Stimulated activated CD4-positive, alpha-beta T cell treated with anti-CD3 and anti-CD28 coated beads, Interleukin-1b, Interleukin-23, amount 100 ng/mL, for 4 hours (primary cell): ENCODE results near the gene TTLL3.
"Not testable (repeated sequence)": the region's sequence is repeated elsewhere in the genome, so short reads cannot be mapped to it uniquely, and the experiment has no call there.

Source experiments
- DNase-seq, 2 donors: peaks; one replicate each; pipeline ENCODE4 v3.0.0-alpha.2; 2020; ENCODE audit warnings: low read depth in 2 of 2

TTLL3 gene

DNA sequence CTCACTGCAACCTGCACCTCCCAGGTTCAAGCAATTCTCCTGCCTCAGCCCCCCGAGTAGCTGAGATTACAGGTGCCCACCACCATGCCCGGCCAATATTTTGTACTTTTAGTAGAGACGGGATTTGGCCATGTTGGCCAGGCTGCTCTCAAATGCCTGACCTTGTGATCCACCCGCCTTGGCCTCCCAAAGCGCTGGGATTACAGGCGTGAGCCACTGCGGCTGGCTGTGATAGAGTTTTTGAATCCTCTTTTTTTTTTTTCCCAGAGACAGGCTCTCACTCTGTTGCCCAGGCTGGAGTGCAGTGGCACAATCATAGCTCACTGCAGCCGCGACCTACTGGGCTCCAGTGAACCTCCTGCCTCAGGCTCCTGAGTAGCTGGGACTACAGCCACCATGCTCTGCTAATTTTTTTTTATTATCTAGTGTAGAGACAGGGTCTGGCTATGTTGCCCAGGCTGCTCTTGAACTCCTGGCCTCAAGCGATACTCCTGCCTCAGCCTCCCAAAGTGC, 55.1 kb downstream of the TTLL3 start:
- not testable (repeated sequence) for DNase-seq

GRCh38 chr3:9866639-9867038, 56.6 kb downstream of the TTLL3 start:
- no peak for DNase-seq

GRCh38 chr3:9867106-9867505, 57.0 kb downstream of the TTLL3 start:
- no peak for DNase-seq

DNA sequence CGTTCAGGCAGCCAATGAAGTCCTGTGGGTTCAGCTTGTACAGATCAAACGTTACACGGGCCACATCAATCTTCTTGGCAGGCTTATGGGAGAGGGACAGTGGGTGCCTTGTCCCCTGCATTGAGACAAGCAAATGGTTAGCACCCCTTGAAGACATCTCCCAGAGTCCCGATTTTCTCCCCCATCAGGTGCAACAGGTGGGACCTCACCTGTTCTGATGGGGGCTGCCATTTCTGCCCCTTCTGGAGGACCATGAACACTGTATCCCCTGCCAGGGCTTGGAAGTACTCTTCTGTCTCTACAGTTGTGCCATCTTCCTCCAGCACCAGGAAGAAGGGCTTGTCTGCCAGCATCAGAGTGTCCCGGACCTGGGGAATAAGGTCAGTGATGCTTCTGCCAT, 59.9 kb downstream of the TTLL3 start:
- no peak for DNase-seq

GRCh38 chr3:9870978-9871377, 60.9 kb downstream of the TTLL3 start:
- no peak for DNase-seq

- not testable (repeated sequence) for DNase-seq
These were observed 62.0 kb downstream of the TTLL3 start for GRCh38 chr3:9872067-9872466.

GRCh38 chr3:9875448-9875847, 65.4 kb downstream of the TTLL3 start:
- DNase-seq = no peak

GRCh38 chr3:9876255-9876654, 66.2 kb downstream of the TTLL3 start:
- not testable (repeated sequence) for DNase-seq

- DNase-seq = no peak
These were observed 66.9 kb downstream of the TTLL3 start for GRCh38 chr3:9876991-9877390.

DNA sequence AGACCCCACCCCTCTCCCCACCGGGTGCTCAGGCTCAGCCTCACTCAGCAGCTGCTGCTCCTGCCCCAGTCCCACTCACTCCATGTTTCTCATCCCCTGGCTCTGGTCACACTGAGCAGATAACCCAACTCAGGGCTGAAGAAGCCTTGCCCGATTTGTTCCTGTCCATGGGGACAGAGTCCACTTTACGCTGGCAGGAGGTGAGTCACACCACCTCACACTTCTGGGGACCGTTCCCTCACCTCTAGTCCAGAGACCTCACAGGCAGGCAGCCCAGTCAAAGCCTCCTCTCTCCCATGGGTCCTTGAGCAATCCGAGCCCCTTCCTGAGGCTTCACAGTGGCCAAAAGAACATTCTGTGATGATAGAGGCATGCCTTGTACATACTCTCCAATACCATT, 68.6 kb downstream of the TTLL3 start:
- no peak for DNase-seq

- DNase-seq = no peak
These were observed 69.9 kb downstream of the TTLL3 start, which contains the start of gene CIDEC for GRCh38 chr3:9879830-9880549. TSS of gene CIDEC (minus strand) at chr3:9880253. CDS start at chr3:9878486, 1,767 bp downstream.

DNA sequence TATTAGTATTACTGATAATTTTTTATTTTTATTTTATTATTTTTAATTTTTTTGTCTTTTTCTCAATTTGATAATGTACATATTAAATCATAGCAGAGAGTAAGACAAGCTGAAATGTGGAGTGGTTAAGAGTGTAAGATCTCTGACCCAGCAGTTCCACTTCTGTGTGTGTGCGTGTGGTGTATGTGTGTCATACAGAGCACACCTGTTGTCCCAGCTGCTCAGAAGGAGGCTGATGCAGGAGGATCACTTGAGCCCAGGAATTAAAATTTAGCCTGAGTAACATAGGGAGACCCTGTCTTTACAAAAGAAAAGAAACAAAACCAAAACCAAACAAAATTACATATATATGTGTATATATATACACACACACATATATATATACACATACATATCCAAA, 71.4 kb downstream of the TTLL3 start:
- no peak for DNase-seq

GRCh38 chr3:9883706-9884554, 73.9 kb downstream of the TTLL3 start:
- DNase-seq = no peak

DNA sequence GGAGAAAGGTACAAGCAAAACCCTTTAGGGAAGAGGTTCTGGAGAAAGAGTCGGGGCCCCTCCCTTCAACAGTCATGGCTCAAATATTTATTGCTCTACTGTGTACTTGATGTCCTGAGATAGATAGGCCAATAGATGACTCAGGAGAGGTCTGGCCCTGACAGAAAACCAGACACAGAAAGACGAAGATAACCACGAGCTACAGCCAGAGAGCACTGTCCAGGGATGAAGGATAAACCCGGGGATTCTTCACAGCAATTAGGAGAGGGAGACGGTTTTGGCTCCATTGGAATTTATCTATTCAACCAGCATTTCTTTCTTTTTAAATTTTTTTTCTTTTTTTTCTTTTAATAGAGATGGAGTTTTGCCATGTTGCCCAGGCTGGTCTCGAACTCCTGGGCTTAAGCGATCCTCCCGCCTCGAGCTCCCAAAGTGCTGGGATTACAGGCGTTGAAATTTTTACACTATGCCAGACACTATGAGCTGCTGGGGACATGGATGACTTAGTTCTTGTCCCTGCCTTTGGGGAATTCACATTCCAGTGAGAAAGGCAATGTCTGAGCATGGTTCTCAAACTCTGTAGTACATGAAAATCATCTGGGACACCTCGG, 74.6 kb downstream of the TTLL3 start:
- DNase-seq = no peak
